OCI-LY3 (cell line): ENCODE results near the gene DCPS.

ENCODE experiments used
- EZH2phosphoT487 ChIP-seq: fragments of 200-600 bp; shearing (Covaris generic); IDR thresholded peaks from 2 replicates; pipeline ENCODE4 v1.6.1; 2018; ENCODE audit warnings: antibody characterized with exemption, mixed run types, low read depth
- TF ChIP-seq, protein P1 (sequence below): fragments of 200-600, 300-600 bp; sonication (generic); IDR thresholded peaks from 2 replicates; pipeline ENCODE4 v1.5.1; 2014; ENCODE audit warnings: antibody characterized with exemption, low read length, low read depth

DNA sequence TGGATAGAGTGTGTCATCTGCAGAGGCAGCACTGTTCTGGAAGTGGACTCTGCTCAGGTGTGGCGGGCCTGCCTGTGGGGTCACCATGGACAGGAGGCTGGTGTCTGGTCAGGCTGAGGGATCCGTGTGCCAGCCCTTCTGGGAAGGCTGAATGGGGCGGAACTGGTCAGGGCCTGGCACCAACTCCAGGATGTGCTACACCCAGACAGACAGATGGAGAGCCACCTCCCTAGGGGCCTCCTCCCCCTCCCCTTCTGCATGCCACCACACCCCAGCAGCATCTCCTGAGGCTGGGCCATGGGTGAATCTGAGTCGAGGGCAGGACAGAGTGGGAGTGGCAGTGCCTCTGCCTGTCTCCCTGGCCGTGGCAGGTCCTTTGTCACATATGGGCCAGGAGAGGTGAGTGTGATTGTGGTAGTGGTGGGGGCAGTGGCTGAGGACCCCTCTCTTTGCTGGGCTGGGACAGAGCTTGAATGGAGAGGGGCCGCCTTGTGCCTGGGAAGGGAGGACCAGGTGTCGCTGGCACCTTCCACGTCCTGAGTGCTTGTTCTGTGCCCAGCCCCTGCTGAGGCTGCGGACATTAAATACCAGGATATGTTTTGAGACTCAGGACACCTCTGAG is 80.7 kb downstream of the DCPS start:
- TF ChIP-seq, protein P1, sequence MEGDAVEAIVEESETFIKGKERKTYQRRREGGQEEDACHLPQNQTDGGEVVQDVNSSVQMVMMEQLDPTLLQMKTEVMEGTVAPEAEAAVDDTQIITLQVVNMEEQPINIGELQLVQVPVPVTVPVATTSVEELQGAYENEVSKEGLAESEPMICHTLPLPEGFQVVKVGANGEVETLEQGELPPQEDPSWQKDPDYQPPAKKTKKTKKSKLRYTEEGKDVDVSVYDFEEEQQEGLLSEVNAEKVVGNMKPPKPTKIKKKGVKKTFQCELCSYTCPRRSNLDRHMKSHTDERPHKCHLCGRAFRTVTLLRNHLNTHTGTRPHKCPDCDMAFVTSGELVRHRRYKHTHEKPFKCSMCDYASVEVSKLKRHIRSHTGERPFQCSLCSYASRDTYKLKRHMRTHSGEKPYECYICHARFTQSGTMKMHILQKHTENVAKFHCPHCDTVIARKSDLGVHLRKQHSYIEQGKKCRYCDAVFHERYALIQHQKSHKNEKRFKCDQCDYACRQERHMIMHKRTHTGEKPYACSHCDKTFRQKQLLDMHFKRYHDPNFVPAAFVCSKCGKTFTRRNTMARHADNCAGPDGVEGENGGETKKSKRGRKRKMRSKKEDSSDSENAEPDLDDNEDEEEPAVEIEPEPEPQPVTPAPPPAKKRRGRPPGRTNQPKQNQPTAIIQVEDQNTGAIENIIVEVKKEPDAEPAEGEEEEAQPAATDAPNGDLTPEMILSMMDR: no peak
- no peak for TF ChIP-seq EZH2phosphoT487
